Measurements from ENCODE around the gene DENND10.
"Not testable (repeated sequence)": the region's sequence is repeated elsewhere in the genome, so short reads cannot be mapped to it uniquely, and the experiment has no call there.

The DENND10 gene

DNA sequence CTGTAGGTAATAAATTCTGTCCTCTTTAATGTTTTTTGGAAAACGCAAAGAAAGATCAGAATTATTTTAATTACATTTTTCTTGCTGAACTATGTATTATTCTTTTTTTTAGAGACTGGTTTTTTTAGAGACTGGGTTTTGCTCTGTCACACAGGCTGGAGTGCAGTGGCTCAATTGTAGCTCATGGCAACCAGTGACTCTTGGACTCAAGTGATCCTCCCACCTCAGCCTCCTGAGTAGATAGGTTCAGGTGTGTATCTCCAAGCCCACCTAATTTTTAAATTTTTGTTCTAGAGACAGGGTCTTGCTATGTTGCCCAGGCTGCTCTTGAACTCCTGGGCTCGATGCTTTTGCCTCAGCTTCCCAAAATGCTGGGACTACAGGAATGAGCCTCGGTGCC is 5.3 kb upstream of the DENND10 start:
- DNase-seq (ENCODE audit: low read depth in 2 of 2): no peak

GRCh38 chr10:119100434-119101238 is 3.3 kb upstream of the DENND10 start:
- no peak for DNase-seq (ENCODE audit: low read depth in 2 of 2)

GRCh38 chr10:119101366-119102098 is 2.4 kb upstream of the DENND10 start:
- no peak for DNase-seq (ENCODE audit: low read depth in 2 of 2)

DNA sequence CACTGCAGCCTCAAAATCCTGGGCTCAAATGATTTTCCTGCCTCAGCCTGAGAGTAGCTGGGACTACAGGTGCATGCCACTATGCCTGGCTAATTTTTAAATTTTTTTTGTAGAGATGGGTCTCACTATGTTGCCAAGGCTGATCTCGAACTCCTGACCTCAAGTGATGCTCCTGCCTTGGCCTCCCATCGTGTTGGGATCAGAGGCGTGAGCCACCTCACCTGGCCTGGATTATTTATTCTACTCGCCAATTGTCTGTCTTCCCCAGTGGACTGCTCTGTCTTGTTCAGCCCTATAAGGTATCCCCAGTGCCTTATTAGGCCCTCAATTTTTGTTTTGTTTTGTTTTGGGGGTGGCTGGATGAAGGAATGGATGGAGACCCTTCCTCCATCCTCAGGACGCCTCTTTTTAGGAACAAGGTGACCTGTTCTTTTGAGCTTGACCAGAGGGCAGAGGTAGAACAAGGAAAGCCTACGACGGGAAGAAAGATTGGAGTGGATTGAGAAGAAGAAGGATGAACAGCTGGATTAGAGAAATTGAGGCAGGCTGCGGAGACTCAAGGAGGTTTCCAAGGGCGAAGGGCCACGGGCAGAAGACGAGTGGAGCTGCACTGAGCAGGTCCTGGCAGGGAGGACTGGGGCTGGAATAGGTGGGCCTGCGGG is 541 bp upstream of the DENND10 start:
- DNase-seq (ENCODE audit: low read depth in 2 of 2): no peak

DNA sequence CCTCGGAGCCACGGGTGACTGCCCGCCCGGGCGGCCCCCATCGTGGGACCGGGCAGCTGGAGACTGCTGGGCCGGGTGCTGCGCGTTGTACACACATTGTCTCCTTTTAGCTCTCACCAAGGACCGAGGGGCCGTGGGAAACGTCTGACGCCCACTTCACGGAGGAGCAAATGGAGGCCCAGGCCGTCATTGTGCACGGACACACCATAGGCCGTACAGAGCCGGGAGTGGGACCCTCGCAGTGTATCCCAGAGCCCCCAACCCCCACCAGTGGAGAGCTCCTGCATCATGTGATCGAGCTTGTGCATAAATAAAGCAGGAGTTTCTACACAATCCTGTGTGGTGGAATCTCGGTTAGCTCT is 722 bp downstream of the DENND10 start:
- no peak for DNase-seq (ENCODE audit: low read depth in 2 of 2)

DNA sequence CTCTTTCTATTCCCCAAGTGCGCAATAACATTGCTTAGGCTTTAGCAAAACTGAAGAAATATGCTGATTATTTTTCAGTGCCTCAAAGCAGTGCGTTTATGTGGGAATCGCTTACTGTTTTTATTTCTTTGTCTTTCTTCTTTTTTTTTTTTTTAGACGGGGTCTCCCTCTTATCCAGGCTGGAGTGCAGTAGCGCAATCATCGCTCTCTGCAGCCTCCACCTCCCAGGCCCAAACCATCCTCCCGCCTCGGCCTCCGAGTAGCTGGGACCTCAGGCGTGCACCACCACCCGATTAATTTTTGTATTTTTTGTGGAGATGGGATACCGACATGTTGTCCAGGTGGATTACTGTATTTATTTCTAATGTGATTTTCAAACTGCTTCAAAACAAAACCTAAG is 1.2 kb downstream of the DENND10 start:
- DNase-seq (ENCODE audit: low read depth in 2 of 2): no peak

GRCh38 chr10:119105899-119106298 is 2.0 kb downstream of the DENND10 start:
- DNase-seq (ENCODE audit: low read depth in 2 of 2): not testable (repeated sequence)

GRCh38 chr10:119107106-119107505 is 3.2 kb downstream of the DENND10 start:
- not testable (repeated sequence) for DNase-seq (ENCODE audit: low read depth in 2 of 2)

DNA sequence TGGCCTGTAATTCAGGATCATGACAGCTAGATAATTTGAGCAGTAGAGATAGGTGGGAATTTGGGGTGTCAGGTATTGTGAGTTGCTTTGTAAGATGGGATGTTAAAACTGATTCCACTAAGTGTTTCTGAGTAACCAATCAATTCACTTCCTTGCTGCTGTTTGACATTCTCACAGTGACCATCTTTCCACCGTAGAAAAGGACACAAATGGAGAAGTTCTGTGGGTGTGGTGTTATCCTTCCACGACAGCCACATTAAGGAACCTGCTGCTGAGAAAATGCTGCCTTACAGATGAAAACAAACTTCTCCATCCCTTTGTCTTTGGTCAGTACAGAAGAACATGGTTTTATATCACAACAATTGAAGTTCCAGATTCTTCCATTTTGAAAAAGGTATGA is 3.9 kb downstream of the DENND10 start:
- DNase-seq (ENCODE audit: low read depth in 2 of 2): not testable (repeated sequence)

- no peak for DNase-seq (ENCODE audit: low read depth in 2 of 2)
Measured at GRCh38 chr10:119112056-119112455, 8.1 kb downstream of the DENND10 start.

DNA sequence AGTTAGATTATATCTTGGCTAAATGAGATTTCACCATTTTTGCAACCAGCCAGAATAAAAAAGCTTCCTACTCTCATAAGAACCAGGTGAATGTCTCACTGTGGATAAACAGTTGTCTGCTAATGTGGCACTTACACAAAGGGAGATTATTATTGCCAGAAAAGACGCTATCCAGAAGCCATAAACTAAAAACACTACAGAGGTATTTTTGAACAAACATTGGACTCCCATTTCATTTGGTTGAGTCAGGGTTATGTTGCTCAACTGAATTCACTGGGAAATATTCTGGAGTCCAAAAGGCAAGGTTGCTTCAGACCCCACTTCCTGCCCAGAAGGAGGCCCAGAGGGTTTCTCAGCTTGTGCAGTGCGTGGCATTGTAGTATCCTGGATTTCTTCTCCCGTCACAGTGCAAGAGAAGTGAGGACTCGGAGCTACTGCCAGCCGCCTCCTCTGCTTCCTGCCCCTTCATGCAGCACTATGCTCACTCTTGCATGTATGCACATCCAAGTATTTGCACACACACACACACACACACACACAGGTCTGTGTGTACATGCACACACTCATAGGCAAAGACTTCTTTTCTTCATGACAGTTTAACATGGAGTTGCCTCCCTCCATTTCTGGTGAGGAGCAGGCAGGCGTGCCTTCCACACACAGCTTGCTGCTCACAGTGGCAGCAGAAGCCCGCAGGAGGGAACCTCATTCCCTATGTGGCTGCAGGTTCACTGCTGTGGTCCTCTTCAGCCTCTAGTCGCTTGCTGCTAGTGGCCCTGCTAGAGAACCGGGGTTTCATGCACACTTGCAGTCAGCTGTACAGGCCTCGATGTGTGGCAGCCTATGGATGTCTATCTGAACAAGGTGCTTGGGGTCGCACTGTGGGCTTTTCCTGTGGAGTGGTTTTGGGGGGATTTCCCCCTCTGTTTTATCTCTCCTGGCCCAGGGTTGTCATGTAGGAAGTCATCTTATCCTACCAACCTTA is 10.1 kb downstream of the DENND10 start:
- DNase-seq (ENCODE audit: low read depth in 2 of 2): no peak

DNA sequence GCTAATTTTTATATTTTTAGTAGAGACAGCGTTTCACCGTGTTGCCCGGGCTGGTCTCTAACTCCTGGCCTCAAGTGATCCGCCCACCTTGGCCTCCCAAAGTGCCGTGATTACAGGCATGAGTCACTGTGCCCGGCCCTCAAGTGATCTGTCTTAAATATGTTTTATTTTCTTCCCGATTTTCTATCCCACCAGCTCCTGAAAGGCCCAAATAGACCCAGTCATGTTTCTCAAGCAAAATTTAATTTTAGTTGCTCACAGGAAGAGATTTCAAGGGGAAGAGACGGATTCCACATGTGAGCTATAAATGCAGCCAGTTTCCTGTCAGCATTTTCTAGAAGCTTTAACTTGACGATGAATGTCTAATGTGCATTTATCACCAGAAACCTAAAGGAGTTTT is 12.0 kb downstream of the DENND10 start:
- DNase-seq (ENCODE audit: low read depth in 2 of 2): no peak

DNA sequence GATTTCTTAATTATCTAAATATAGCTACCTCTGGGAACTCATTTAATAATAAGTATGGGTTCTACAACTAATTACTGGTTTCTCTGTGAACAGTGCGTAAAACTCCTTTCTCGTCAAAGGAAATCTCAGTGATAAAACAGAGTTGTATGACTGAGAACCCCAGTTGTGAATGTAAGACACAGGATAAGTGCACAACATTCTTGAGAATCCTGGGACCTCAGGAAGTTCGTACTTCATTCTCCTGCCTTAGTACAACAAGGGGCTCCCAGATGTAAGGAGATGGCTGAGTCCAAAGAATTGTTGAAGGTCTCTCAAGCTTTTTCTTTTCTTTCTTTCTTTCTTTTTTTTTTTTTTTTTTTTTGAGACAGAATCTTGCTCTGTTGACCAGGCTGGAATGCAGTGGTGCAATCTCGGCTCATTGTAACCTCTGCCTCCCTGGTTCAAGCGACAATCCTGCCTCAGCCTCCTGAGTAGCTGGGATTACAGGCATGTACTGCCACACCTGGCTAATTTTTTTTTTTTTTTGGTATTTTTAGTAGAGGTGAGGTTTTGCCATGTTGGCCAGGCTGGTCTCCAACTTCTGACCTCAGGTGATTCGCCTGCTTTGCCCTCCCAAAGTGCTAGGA is 12.5 kb downstream of the DENND10 start:
- DNase-seq (ENCODE audit: low read depth in 2 of 2): no peak

DNA sequence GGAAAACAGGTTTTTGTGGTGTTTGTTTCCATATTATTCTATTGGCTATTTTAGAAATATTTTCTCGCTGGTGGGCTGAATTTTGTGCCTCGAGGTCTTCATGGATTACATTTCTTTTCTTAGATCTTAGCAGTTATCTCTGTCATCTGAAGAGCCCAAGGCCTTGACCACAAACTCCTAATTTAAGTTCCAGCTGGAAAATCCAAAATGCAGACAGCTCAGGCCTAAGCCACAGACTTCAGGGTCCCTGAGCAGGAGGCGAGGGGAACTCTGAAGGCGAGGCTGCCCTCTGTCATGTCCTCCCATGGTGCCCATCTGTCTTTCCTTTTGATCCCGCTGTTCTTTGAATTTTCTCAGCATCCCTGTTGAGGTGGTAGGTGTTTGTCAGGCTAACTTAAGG is 14.3 kb downstream of the DENND10 start:
- no peak for DNase-seq (ENCODE audit: low read depth in 2 of 2)

DNA sequence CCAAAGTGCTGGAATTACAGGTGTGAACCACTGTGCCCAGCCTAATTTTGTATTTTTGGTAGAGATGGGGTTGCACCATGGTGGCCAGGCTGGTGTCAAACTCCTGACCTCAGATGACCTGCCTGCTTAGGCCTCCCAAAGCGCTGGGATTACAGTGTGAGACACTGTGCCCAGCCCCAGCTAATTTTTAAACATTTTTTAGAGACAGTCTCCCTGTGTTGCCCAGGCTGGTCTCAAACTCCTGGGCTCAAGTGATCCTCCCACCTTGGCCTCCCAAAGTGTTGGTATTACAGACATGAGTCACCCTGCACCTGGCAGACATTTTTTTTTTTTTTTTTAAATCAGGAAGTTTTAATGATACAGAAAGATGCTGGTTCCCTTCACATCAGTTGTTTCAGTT is 15.5 kb downstream of the DENND10 start:
- DNase-seq (ENCODE audit: low read depth in 2 of 2): no peak

GRCh38 chr10:119120413-119120867 is 16.5 kb downstream of the DENND10 start:
- DNase-seq (ENCODE audit: low read depth in 2 of 2): no peak

- DNase-seq (ENCODE audit: low read depth in 2 of 2): no peak
Measured at GRCh38 chr10:119120875-119121274, 17.0 kb downstream of the DENND10 start.

DNA sequence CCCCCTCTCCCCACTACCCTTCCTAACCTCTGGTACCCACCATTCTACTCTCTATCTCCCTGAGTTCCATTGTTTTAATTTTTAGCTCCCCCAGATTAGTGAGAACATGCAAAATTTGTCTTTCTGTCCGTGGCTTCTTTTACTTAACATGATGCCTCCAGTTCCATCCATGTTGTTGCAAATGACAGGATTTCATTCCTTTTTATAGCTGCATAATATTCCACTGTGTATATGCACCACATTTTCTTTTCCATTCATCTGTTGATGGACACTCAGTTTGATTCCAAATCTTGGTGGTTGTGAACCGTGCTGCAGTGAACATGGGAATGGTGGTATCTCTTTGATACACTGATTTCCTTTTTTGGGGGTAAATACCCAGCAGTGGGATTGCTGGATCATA is 22.0 kb downstream of the DENND10 start:
- DNase-seq (ENCODE audit: low read depth in 2 of 2): no peak

GRCh38 chr10:119129721-119130120 is 25.8 kb downstream of the DENND10 start:
- no peak for DNase-seq (ENCODE audit: low read depth in 2 of 2)

DNA sequence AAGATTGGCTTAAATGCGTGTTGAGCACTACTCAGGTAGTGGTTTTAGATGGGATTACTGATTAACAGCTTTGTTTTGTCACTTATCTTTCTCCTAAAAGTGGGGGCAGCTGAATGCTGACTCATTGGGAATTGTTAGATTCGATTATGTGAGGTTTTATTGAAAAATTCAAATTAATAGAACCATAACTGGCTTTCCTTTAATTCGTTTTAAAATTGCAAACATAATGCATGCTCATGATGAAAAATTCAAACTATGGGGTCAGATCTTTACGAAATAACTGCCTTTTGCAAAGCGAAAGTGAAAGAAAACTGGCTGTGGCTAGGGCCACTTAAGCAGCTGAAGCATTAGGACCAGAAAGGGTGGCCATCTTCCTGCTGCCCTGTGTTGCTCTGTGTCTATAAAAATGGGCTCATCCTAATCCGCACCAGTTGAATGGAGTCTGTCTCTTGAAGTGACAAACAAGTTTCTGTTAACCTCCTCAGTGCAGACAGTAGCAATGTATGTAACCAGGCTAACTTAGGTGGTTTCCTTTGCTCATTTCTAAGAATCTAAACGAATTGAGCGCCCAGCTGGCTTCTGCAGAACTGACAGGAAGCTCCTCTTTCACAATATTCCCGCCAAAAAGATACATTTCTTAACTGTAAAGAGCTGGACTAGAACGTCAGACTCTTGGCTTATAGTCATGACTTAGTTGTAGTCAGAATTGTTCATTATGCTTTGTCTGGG is 27.8 kb downstream of the DENND10 start:
- no peak for DNase-seq (ENCODE audit: low read depth in 2 of 2)

All from activated CD8-positive, alpha-beta memory T cell treated with anti-CD3 and anti-CD28 coated beads for 4 hours (primary cell).